GM13977 (cell line): ENCODE results near the gene SLC14A1.

Experiments used
- DNase-seq: peaks from one replicate; pipeline ENCODE4 v3.0.0; 2012; ENCODE audit warnings: low spot score
- CTCF ChIP-seq: IDR thresholded peaks from 2 replicates; pipeline ENCODE4 v1.5.1; 2012; ENCODE audit warnings: mild to moderate bottlenecking, control low read depth; ENCODE audit not compliant: insufficient read depth; ENCODE audit errors: extremely low read depth, missing control alignments
- in situ Hi-C: fragments of 300-500 bp; cut with MboI; formaldehyde crosslinking; loops from one replicate; pipeline ENCODE4 v1.12.0; 2022; ENCODE audit warnings: low sequenced_read_pairs, low pct_unique_long_range_greater_than_20kb, mixed read lengths, inconsistent platforms; ENCODE audit not compliant: unreplicated experiment

Gene SLC14A1

GRCh38 chr18:45684341-45685115, 39.5 kb upstream of the SLC14A1 start:
- DNase-seq, result no peak
- in situ Hi-C loops, result no loop called here
- TF ChIP-seq CTCF, result no peak

- TF ChIP-seq CTCF, result no peak
- in situ Hi-C loops, result no loop called here
- DNase-seq, result peak; percentile 65
Measured at GRCh38 chr18:45686891-45687611, 36.9 kb upstream of the SLC14A1 start.

GRCh38 chr18:45687621-45688020, 36.4 kb upstream of the SLC14A1 start:
- DNase-seq, result peak; percentile 23
- in situ Hi-C loops, result no loop called here
- TF ChIP-seq CTCF, result no peak

GRCh38 chr18:45688113-45688512, 35.9 kb upstream of the SLC14A1 start:
- TF ChIP-seq CTCF, result no peak
- DNase-seq, result no peak
- in situ Hi-C loops, result no loop called here

GRCh38 chr18:45688833-45689232, 35.1 kb upstream of the SLC14A1 start:
- in situ Hi-C loops, result no loop called here
- no peak for DNase-seq
- no peak for TF ChIP-seq CTCF

- no peak for TF ChIP-seq CTCF
- in situ Hi-C loops, result no loop called here
- DNase-seq, result no peak
Measured at GRCh38 chr18:45689396-45689795, 34.6 kb upstream of the SLC14A1 start.
